PC-9 (cell line): Measurements from ENCODE around the gene SYK.

Source experiments
- CTCF ChIP-seq: fragments of 200-600 bp; sonication (generic); conservative IDR thresholded peaks from 2 replicates; pipeline ENCODE4 v1.6.1; 2017; ENCODE audit warnings: mixed run types, antibody characterized with exemption, mild to moderate bottlenecking, moderate library complexity
- EZH2 ChIP-seq: fragments of 200-600 bp; sonication (generic); IDR thresholded peaks from 2 replicates; pipeline ENCODE4 v1.8.0; 2017; ENCODE audit warnings: antibody characterized with exemption, low read depth

GRCh38 chr9:90861826-90862740 lies 60.5 kb downstream of the SYK start:
- TF ChIP-seq CTCF: no peak
- TF ChIP-seq EZH2: no peak
